Central memory CD8-positive, alpha-beta T cell (primary cell): ENCODE results near the gene POM121C.
"Not testable (repeated sequence)": the region's sequence is repeated elsewhere in the genome, so short reads cannot be mapped to it uniquely, and the experiment has no call there.

ENCODE experiments used
- ATAC-seq: fragments of 150-1000 bp; cut with Tn5 transposase; replicated peaks from 2 replicates; pipeline ENCODE4 v1.10.0; 2022; ENCODE audit warnings: mild to moderate bottlenecking, moderate FRiP score, moderate number of reproducible peaks; ENCODE audit not compliant: poor library complexity, severe bottlenecking; ENCODE audit errors: extremely low read depth
- DNase-seq, 2 donors: peaks; one replicate each; pipeline ENCODE4 v3.0.0; 2021; ENCODE audit warnings: low spot score in 2 of 2
- H3K27ac Mint-ChIP-seq: one replicate; pipeline ENCODE4 v1.8.0; 2022; ENCODE audit warnings: low read depth, mild to moderate bottlenecking, moderate library complexity, mixed read lengths
- H3K27me3 Mint-ChIP-seq: one replicate; pipeline ENCODE4 v1.8.0; 2022; ENCODE audit warnings: mixed read lengths
- H3K36me3 Mint-ChIP-seq: one replicate; pipeline ENCODE4 v1.8.0; 2022; ENCODE audit warnings: mild to moderate bottlenecking, moderate library complexity, mixed read lengths; ENCODE audit not compliant: insufficient read depth
- H3K4me1 Mint-ChIP-seq: one replicate; pipeline ENCODE4 v1.8.0; 2022; ENCODE audit warnings: mixed read lengths
- H3K4me3 Mint-ChIP-seq: one replicate; pipeline ENCODE4 v1.8.0; 2022; ENCODE audit warnings: mild to moderate bottlenecking, moderate library complexity, mixed read lengths
- H3K9me3 Mint-ChIP-seq: one replicate; pipeline ENCODE4 v1.8.0; 2022; ENCODE audit warnings: mixed read lengths

The POM121C gene

DNA sequence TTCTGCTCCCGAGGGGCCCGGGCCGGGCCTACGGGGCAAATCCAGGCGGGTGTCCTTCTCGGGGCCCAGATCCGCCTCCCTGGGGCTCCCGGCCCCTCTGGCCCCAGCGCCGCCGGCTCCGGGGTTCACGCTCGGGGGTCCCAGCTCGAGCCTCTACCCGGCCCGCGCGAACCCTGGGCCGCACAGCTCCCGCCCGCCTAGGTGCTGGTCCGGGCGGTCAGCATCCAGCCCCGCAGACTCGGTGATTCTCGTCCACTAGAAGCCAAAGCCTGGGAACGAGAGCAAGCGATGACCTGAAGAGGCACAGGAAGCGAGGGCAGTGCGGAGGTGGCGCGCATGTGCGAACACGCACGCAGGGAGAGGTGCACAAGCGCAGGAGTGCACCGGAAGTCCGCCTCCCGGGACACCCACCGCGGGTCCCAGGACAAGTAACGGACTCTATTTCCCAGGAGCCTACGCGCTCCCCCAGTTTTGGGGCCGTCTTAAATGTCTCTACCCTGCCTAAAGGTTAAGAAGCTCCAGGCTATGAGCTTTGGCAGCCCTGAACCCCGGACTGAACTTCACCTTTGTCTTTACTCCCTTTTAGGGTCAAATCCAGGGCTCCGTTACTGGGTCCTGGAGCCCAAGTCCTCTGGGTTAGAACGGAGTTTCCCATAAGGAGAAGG lies at the start of gene POM121C:
POM121C (minus strand) TSS at position 321 of the 665 bp plus-strand sequence. CDS start 44,803 bp downstream, outside the sequence.
- DNase-seq (peak; percentile 56 to 66), ATAC-seq (peak; percentile 97)
- H3K27me3 Mint-ChIP-seq, H3K9me3 Mint-ChIP-seq: not testable (repeated sequence)
- Mint-ChIP-seq H3K36me3 (peaks cover 17% of the 10 kb centered on the region), H3K27ac (peak within 1 kb of the TSS; percentile 84), H3K4me1 (peaks cover 12% of the 10 kb centered on the region), H3K4me3 (peak within 1 kb of the TSS; percentile 87)

GRCh38 chr7:75534727-75535307 lies 48.7 kb upstream of the POM121C start:
- no peaks in the 10 kb centered on the region for H3K4me1 Mint-ChIP-seq
- no peak overlapping the region for H3K27ac Mint-ChIP-seq
- ATAC-seq = no peak

GRCh38 chr7:75533926-75534325 lies 47.8 kb upstream of the POM121C start:
- H3K4me3 Mint-ChIP-seq = no peak overlapping the region
- no peak overlapping the region for H3K27ac Mint-ChIP-seq
- no peaks in the 10 kb centered on the region for H3K27me3 Mint-ChIP-seq
- DNase-seq = no peak
- H3K4me1 Mint-ChIP-seq = no peaks in the 10 kb centered on the region
- ATAC-seq = no peak
- H3K36me3 Mint-ChIP-seq = peaks cover 7% of the 10 kb centered on the region
- H3K9me3 Mint-ChIP-seq = no peaks in the 10 kb centered on the region

More at GRCh38 chr7:75534727-75535307, 48.7 kb upstream of the POM121C start:
- Mint-ChIP-seq H3K27me3 (no peaks in the 10 kb centered on the region), H3K36me3 (peaks cover 8% of the 10 kb centered on the region), H3K9me3 (no peaks in the 10 kb centered on the region), H3K4me3 (no peak overlapping the region)
- no peak for DNase-seq

- H3K36me3 Mint-ChIP-seq = peaks cover 10% of the 10 kb centered on the region
- DNase-seq (no peak), ATAC-seq (no peak)
- peaks cover 5% of the 10 kb centered on the region for H3K4me1 Mint-ChIP-seq
- no peaks in the 10 kb centered on the region for H3K9me3 Mint-ChIP-seq
- no peaks in the 10 kb centered on the region for H3K27me3 Mint-ChIP-seq
- H3K4me3 Mint-ChIP-seq = no peak overlapping the region
- H3K27ac Mint-ChIP-seq = no peak overlapping the region
Measured at GRCh38 chr7:75532639-75533038, 46.5 kb upstream of the POM121C start.

DNA sequence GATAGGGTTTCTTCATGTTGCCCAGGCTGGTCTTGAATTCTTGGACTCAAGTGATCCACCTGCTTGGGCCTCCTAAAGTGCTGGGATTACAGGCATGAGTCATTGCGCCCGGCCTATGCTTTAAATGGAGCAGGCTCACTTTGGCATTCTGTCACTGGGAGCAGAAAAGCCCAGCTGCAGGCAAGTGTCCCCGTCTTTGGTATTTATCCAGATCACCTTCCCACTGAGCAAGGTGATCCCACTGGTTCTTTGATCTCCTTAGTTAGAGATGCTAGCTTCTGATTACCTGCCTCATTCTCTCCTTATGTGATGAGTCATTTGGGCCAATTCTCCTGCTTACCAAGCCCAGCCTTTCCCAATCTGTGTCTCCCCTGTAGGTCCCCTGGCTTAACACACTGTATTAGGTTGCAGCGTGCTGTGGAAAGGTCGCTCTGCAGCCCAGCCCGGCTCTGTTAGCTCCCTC lies 45.3 kb upstream of the POM121C start:
- H3K27ac Mint-ChIP-seq = no peak overlapping the region
- no peaks in the 10 kb centered on the region for H3K27me3 Mint-ChIP-seq
- ATAC-seq (no peak), DNase-seq (no peak)
- H3K4me1 Mint-ChIP-seq = peaks cover 16% of the 10 kb centered on the region
- H3K4me3 Mint-ChIP-seq = no peak overlapping the region
- H3K36me3 Mint-ChIP-seq = peaks cover 10% of the 10 kb centered on the region
- H3K9me3 Mint-ChIP-seq = no peaks in the 10 kb centered on the region

DNA sequence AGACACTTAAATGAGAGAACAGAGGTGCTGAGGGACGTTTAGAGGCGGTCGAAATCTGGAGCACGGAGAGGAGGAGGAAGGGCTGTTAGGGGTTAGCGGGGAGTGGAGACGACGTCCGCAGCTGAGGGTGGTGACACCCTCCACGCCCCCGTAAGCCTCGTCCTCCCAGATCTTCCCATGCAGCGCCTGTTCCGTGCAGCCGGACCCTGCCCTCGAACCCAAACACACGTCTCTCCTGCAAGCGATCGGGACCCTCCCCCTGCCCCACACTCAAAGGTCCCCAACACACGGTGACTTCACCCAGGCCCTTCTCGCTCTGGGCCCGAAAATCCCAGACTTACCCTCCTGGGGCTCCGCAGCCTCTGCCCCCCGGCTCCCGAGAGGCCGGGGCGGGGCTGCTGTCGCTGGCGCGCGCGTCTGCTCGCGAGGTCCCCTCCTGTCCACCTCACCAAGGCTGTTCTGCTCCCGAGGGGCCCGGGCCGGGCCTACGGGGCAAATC lies 41.2 kb upstream of the POM121C start:
- Mint-ChIP-seq H3K4me1 (peaks cover 35% of the 10 kb centered on the region), H3K36me3 (peaks cover 39% of the 10 kb centered on the region), H3K27ac (peak overlapping the region; percentile 66), H3K4me3 (peak overlapping the region; percentile 92)
- peak; percentile 5 for ATAC-seq
- not testable (repeated sequence) for H3K9me3 Mint-ChIP-seq, H3K27me3 Mint-ChIP-seq, DNase-seq

DNA sequence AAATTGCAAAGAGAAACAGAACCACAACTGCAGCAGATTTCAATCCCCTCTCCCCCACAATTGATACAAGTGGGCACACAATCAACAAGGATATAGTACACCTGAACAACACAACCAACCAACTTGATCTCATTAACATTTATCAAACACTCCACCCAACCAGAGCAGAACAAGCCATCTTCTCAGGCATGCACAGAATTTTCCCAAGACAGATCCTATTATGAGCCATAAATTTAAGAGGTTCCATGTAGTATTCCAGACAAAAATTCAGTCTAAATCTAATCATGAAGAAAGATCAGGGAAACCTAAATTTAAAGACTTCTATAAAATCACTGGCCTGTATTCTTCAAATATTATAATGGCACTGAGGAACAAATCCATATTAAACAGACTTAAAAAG lies 35.6 kb upstream of the POM121C start:
- H3K27me3 Mint-ChIP-seq, DNase-seq, H3K27ac Mint-ChIP-seq, H3K9me3 Mint-ChIP-seq, H3K4me3 Mint-ChIP-seq, ATAC-seq: not testable (repeated sequence)
- Mint-ChIP-seq H3K36me3 (peaks cover 56% of the 10 kb centered on the region), H3K4me1 (peaks cover 49% of the 10 kb centered on the region)

GRCh38 chr7:75518842-75519241 lies 32.7 kb upstream of the POM121C start:
- Mint-ChIP-seq H3K4me1 (peaks cover 33% of the 10 kb centered on the region), H3K36me3 (peaks cover 38% of the 10 kb centered on the region)
- DNase-seq, H3K27ac Mint-ChIP-seq, H3K9me3 Mint-ChIP-seq, H3K27me3 Mint-ChIP-seq, H3K4me3 Mint-ChIP-seq, ATAC-seq: not testable (repeated sequence)

DNA sequence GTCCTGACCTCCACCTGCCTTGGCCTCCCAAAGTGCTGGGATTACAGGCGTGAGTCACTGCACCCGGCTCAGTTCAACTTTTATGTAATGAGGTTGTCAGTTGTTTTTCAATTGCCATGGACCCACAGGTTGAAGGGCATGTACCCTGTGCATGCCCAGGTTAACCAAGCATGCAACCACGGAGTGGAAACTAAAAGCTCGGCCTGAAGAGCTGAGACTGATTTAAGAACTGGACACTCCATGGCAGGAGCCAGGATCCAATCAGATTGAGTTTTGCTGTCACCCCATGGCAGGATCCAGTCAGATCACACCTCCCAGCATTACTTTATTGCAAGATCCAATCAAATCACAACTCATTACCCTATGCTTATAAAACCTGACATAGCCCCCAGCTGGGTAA lies 22.9 kb upstream of the POM121C start:
- H3K9me3 Mint-ChIP-seq, H3K4me3 Mint-ChIP-seq, H3K27ac Mint-ChIP-seq, H3K27me3 Mint-ChIP-seq, DNase-seq, H3K4me1 Mint-ChIP-seq, ATAC-seq: not testable (repeated sequence)
- peaks cover 22% of the 10 kb centered on the region for H3K36me3 Mint-ChIP-seq

DNA sequence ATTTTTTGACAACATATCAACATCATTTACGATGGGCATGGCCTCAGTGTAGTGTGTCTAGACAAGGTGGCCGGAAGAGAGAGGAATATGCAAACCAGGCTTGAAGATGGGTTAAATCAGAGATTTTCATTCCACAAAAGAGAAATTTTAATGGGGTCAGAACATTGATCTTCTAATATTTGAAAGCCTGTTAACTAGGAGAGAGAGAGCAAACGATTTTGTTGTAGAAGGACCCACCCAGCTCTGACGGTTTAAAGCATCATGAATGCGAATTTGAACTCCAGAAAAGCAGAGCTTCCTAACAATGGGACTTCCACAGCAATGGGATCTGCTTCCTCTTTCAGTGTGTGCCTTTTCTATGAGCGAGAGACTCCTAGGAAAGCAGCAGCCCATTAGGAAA lies 5.9 kb upstream of the POM121C start, which contains the start of gene SPDYE5:
SPDYE5 (plus strand) TSS at position 301 of the 400 bp plus-strand sequence. CDS start 1,728 bp downstream, outside the sequence.
- H3K9me3 Mint-ChIP-seq, H3K36me3 Mint-ChIP-seq, H3K4me3 Mint-ChIP-seq, H3K27ac Mint-ChIP-seq, ATAC-seq, H3K27me3 Mint-ChIP-seq, H3K4me1 Mint-ChIP-seq, DNase-seq: not testable (repeated sequence)

GRCh38 chr7:75485355-75485978 lies 632 bp downstream of the POM121C start:
- peaks cover 17% of the 10 kb centered on the region for H3K36me3 Mint-ChIP-seq
- H3K4me1 Mint-ChIP-seq = peaks cover 12% of the 10 kb centered on the region
- peak overlapping the region; percentile 87 for H3K4me3 Mint-ChIP-seq
- peak; percentile 20 for ATAC-seq
- not testable (repeated sequence) for H3K9me3 Mint-ChIP-seq, DNase-seq, H3K27me3 Mint-ChIP-seq
- peak overlapping the region; percentile 84 for H3K27ac Mint-ChIP-seq

DNA sequence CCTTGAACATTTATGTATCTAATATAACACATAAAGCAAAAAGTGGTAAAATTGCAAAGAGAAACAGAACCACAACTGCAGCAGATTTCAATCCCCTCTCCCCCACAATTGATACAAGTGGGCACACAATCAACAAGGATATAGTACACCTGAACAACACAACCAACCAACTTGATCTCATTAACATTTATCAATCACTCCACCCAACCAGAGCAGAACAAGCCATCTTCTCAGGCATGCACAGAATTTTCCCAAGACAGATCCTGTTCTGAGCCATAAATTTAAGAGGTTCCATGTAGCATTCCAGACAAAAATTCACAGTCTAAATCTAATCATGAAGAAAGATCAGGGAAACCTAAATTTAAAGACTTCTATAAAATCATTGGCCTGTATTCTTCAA lies 5.8 kb downstream of the POM121C start:
- not testable (repeated sequence) for ATAC-seq

More for the DNA sequence above, 5.8 kb downstream of the POM121C start:
- Mint-ChIP-seq H3K36me3 (peaks cover 19% of the 10 kb centered on the region), H3K4me1 (peaks cover 14% of the 10 kb centered on the region)
- not testable (repeated sequence) for H3K9me3 Mint-ChIP-seq, H3K27ac Mint-ChIP-seq, H3K27me3 Mint-ChIP-seq, H3K4me3 Mint-ChIP-seq, DNase-seq
